ENCODE data around the gene PSMD1.

- TF ChIP-seq, protein P1, sequence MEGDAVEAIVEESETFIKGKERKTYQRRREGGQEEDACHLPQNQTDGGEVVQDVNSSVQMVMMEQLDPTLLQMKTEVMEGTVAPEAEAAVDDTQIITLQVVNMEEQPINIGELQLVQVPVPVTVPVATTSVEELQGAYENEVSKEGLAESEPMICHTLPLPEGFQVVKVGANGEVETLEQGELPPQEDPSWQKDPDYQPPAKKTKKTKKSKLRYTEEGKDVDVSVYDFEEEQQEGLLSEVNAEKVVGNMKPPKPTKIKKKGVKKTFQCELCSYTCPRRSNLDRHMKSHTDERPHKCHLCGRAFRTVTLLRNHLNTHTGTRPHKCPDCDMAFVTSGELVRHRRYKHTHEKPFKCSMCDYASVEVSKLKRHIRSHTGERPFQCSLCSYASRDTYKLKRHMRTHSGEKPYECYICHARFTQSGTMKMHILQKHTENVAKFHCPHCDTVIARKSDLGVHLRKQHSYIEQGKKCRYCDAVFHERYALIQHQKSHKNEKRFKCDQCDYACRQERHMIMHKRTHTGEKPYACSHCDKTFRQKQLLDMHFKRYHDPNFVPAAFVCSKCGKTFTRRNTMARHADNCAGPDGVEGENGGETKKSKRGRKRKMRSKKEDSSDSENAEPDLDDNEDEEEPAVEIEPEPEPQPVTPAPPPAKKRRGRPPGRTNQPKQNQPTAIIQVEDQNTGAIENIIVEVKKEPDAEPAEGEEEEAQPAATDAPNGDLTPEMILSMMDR (IDR thresholded peaks at IDR 0.05), result no peak
- TF ChIP-seq POLR2A (IDR thresholded peaks at IDR 0.05), result no peak
Observed at GRCh38 chr2:231187736-231188505, 131.3 kb downstream of the PSMD1 start.

All from esophagus squamous epithelium (tissue), 4 donors.